GM19455 (cell line): ENCODE data around the gene SNX13.

Experiments
- ATAC-seq: cut with Tn5 transposase; IDR thresholded peaks from one replicate; pipeline ENCODE4 v1.9.1; 2021; ENCODE audit not compliant: unreplicated experiment

Gene SNX13

DNA sequence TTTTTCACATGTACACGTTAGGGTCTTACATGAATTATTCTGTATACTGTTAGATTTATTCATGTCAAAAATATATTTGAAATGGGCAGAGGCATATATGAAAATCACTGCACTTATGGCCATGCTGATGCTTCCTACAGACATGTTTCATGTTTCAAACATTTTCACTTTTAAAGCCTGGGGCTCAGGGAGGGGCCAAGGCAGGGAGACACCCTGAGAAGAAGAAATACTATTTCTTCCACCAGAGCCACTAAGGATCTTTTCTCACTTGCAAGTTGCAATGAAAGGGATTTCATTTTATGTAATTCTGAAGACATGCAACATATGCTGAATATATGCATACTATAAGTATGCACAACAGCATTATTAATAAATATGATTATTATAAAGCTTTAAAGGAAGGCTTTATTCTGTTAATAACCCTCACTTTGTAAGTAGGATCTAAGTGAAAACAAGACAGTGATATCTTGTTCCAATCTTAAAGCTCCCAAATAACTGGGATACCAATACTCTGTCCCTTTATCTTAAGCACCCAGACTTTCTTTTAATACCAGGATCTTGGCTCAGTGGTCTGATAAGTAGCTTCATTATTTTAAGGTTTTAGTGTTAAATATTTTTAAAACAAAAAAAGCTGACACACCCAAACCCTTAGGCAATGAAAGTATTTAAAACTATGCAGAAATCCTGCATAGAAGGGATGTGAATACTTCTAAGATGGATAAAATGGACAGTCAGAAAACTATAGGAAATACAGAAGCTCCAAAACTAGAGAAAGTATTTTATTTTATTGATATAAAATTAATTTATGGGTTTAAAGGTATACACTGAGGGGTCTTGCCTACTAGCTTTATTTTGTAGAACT, 148.0 kb downstream of the SNX13 start:
- no peak for ATAC-seq

DNA sequence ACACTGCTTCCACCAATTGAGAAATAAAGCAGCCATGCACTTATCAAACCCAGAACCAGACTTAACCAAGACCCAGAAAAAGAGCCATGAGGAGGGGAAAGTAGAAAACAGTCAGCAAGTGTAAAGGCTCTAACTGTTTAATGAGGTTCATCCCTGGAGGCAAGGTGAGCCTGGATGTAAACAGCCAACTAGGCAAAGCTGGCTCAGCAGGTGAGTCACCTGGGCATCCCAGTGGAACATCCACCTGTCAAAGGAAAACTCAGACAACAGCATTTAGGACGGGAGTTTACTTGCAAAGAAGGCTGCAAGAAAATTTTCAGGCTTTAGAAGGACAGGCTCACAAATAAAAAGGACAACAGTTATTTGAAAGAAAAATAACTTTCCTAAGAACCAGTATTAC, 153.0 kb downstream of the SNX13 start:
- no peak for ATAC-seq

- ATAC-seq: no peak
These were observed 153.9 kb downstream of the SNX13 start for GRCh38 chr7:17786314-17786852.

DNA sequence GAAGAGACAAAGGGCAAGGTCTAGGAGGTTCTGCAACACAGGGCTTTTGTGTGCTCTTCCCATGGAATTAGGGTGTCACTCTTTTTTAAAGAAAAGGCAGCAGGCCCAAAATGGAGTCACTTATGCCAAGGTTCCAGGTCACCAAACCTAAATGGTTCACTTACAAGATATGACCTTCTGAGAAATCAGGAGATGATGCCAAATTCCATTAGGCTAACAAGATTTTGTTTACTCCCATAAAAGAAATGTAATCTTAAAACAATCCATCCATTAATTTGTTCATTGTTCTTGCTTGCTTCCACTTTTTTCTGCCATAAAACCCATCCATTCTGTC, 158.1 kb downstream of the SNX13 start:
- no peak for ATAC-seq

- no peak for ATAC-seq
These were observed 158.6 kb downstream of the SNX13 start for GRCh38 chr7:17781491-17782215.

DNA sequence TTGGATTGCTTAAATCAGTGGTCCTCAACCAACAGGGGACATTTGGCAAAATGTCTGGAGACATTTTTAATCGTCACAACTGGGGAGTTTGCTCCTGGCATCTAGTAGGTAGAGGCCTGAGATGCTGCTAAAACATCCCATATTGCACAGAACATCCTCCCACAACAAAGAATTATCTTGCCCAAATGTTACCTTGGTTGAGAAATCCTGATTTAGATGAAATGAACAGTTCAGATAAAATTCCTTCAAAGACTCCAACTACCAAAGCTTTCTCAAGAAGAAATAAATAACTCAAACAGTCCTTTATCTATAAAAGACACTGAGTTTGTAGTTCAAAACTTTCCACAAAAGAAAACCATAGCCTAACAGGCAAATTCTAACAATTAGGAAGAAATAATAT, 160.9 kb downstream of the SNX13 start:
- ATAC-seq: no peak

- no peak for ATAC-seq
These were observed 165.5 kb downstream of the SNX13 start for GRCh38 chr7:17774716-17775288.

GRCh38 chr7:17774248-17774647, 166.0 kb downstream of the SNX13 start:
- no peak for ATAC-seq

- ATAC-seq: no peak
These were observed 167.0 kb downstream of the SNX13 start for GRCh38 chr7:17773289-17773626.

- no peak for ATAC-seq
These were observed 167.6 kb downstream of the SNX13 start for GRCh38 chr7:17772581-17773288.

- ATAC-seq: no peak
These were observed 168.3 kb downstream of the SNX13 start for GRCh38 chr7:17771901-17772408.

GRCh38 chr7:17770710-17771375, 169.5 kb downstream of the SNX13 start:
- no peak for ATAC-seq

- no peak for ATAC-seq
These were observed 170.4 kb downstream of the SNX13 start for GRCh38 chr7:17769918-17770317.

DNA sequence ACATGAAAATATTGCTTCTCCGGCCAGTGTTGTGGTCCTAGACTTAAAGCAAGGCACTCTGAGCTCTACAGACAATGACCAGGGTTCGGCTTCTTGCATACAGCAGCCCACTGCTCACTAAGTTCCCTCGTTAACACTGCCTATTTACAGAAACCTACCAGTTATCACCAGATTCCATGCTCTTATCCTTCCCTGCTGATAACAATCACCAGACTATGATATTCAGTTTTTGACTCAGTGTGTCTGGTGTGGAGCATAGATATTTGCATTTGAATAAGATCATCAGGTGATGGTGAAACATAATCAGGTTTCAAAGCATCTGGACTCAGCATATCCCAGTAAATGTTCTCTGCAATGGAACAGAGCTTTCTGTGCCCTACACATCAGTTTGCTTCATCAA, 182.3 kb downstream of the SNX13 start:
- ATAC-seq: no peak

DNA sequence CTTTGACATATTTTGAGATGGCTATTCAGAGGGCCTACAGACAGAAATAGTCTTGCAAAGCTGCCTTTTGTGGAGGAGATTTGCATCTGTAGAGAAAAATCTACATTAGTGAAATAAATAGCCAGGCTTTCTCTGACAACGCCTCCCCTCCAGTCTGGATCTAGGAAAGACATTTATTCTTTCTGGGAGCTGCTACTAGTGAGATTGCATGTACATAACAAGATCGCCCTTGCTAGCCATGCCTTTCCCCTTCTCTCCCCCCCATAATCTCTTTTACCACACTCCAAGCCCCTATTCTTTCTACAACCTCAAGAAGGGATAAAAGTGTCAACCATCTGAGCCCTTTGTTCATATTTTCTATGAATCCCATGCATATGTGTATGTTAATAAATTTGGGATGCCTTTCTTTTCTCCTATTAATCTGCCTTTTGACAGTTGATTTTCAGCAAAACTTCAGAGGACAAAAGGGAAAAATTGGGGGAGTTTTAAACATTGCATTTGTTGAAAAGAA, 194.2 kb downstream of the SNX13 start:
- no peak for ATAC-seq

DNA sequence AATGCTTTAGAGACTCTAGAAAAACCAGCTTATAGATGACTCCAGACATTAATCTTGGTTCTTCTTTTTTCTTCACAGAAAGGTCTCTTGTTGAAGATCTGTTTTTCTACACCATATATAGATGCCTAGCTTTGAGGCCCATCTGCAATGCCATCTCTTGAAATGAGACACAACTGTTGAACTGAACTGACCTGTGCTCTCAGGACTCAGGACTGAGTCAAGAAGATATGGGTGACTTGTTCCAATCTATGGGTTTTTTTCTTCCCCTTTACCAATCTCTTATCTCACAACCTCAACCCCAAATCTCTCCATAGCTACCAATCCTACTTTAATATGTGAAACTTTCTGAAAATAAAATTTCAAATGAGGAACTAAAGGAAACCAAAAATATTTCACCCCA, 194.7 kb downstream of the SNX13 start:
- ATAC-seq: no peak

GRCh38 chr7:17743316-17743715, 197.0 kb downstream of the SNX13 start:
- ATAC-seq: no peak

- ATAC-seq: no peak
These were observed 198.9 kb downstream of the SNX13 start for GRCh38 chr7:17741426-17741825.
